Thyroid gland (tissue), 4 donors: ENCODE results near the gene CDIP1.

ENCODE experiments used
- POLR2A ChIP-seq, 2 donors: fragments of 450-650 bp; IDR thresholded peaks; one replicate each; pipeline ENCODE4 v1.6.1; 2017; ENCODE audit warnings: antibody characterized with exemption in 2 of 2, mild to moderate bottlenecking in 2 of 2, moderate library complexity in 1 of 2
- TF ChIP-seq, protein P1 (sequence below), 6 experiments: fragments of 200-600 bp in 3 of 6; fragments of 450-650 bp in 3 of 6; sonication (generic) in 3 of 6; IDR thresholded peaks; one replicate each; pipeline ENCODE4 v1.5.1; 2016 to 2019; ENCODE audit warnings: antibody characterized with exemption in 6 of 6, mild to moderate bottlenecking in 2 of 6, inconsistent platforms in 1 of 6, moderate library complexity in 1 of 6

- TF ChIP-seq, protein P1, sequence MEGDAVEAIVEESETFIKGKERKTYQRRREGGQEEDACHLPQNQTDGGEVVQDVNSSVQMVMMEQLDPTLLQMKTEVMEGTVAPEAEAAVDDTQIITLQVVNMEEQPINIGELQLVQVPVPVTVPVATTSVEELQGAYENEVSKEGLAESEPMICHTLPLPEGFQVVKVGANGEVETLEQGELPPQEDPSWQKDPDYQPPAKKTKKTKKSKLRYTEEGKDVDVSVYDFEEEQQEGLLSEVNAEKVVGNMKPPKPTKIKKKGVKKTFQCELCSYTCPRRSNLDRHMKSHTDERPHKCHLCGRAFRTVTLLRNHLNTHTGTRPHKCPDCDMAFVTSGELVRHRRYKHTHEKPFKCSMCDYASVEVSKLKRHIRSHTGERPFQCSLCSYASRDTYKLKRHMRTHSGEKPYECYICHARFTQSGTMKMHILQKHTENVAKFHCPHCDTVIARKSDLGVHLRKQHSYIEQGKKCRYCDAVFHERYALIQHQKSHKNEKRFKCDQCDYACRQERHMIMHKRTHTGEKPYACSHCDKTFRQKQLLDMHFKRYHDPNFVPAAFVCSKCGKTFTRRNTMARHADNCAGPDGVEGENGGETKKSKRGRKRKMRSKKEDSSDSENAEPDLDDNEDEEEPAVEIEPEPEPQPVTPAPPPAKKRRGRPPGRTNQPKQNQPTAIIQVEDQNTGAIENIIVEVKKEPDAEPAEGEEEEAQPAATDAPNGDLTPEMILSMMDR (IDR thresholded peaks at IDR 0.05) = no peak
- TF ChIP-seq POLR2A (IDR thresholded peaks at IDR 0.05) = no peak
Observed at GRCh38 chr16:4583906-4584305, 45.3 kb upstream of the CDIP1 start.
